GM15510 (cell line): ENCODE measurements around the gene ADRA2B.

ENCODE experiments used
- POLR2A ChIP-seq: IDR thresholded peaks from 3 replicates; pipeline ENCODE4 v1.6.1; 2011; ENCODE audit warnings: borderline replicate concordance; ENCODE audit not compliant: insufficient read length; ENCODE audit errors: extremely low read depth

ADRA2B gene

DNA sequence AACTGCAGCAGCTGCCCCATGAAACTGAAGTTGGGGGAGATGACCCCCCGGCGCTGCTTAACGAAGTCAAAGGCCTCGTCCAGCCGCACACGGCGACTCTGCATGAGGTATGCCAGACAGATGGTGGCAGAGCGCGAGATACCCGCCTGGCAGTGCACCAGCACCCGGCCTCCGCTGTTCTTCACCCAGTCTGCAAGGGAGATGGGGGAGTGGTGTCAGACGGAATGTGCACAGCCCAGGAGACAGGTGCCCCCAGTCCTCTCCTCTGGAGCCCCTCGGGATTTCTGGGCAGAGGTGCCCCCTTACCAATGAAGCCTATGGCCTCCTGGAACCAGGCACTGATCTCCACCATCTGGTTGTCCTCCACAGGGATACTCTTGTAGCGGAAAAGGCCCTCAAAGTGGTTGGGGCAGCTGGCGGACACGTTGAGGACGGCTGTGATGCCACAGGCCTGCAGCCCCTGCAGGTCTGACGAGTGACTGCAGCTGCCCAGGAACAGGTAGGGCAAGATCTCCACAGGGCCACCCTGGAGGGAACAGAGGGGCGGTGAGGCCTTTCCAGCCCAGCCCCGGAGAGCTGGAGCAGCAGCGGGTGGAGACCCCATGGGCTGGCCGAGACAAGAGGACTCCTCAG is 27.6 kb upstream of the ADRA2B start:
- peak; percentile 61 for TF ChIP-seq POLR2A

GRCh38 chr2:96143231-96143847 is 27.0 kb upstream of the ADRA2B start:
- peak; percentile 21 for TF ChIP-seq POLR2A

DNA sequence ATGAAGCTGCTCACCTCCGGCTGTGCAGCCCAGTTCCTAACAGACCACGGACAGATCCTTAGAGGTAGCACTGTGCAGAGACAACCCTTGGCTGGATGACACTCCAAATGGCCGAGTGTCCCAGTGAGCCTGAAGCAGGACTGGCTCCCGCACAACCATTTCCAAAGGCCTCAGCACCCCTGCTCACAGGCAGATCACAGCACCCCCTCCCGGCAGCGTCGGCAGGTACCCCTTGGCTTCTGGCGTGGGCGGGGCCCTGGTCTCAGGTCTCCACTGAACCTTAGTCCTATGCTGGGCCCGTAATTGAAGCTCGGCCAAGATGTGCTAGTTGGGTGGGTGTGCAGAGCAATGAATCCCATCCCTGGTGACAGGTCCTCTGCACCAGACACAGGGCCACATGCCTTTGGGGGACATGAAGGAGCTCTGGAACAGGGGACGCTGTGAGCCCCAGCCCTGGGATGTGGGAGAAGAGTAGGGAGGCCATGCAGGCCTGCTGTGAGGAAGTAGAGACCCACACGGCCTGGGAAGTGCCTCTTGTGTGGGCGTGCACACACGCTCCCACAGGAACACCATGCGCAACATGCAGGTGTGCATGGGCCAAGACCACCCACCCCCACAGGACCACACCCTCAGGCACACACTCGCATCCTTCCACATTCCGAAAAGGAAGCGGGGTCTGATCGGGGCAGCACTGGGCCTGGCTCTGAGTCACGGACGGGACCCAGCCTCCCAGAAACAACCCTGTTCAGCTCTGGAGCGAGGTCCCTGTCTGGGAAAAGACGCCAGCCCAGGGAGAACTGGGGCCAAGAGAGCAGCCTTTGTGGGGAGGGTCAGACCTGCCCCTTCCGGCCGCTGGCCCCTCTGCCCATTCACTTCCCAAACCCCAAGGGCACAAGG is 26.1 kb upstream of the ADRA2B start:
- TF ChIP-seq POLR2A: peak; percentile 79

GRCh38 chr2:96140941-96141623 is 24.7 kb upstream of the ADRA2B start:
- TF ChIP-seq POLR2A: peak; percentile 39

GRCh38 chr2:96139181-96139758 is 22.9 kb upstream of the ADRA2B start:
- TF ChIP-seq POLR2A: no peak

- no peak for TF ChIP-seq POLR2A
Observed at GRCh38 chr2:96138179-96139145, 22.1 kb upstream of the ADRA2B start, which contains the start of gene ASTL. Gene ASTL, minus strand, starts transcription at chr2:96138502. Its CDS starts 66 bp downstream, at chr2:96138436.

- TF ChIP-seq POLR2A: no peak
Observed at GRCh38 chr2:96137321-96138178, 21.2 kb upstream of the ADRA2B start.

DNA sequence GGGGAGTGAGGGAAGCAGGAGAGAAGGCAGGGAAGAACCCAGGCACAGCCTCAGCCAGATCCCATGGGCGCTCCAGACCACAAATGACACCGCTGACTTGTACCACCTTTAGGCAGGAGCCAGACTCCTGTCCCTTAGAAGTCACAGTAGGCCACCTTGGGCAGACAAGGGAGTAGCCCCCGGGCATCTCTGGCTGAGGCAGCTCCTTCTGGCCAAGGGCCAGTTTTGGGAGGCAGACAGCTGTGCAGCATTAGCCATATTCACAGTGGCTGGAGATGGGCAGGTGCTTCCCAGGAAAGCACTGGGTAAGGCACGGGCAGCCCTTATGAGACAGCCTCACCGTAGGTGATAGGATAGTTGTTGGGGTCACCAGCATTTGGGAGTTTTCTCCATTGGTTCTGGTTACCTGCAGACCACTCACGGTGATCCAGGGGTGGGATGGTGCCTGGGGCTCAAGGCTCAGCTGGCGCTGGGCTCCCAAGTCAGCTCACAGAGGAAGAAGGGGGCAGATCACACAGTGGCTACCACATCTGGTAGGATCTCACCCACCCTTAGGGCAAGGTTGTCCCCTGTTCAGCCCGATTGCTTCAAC is 19.9 kb upstream of the ADRA2B start:
- no peak for TF ChIP-seq POLR2A

- TF ChIP-seq POLR2A: no peak
Observed at GRCh38 chr2:96135621-96136020, 19.2 kb upstream of the ADRA2B start.

DNA sequence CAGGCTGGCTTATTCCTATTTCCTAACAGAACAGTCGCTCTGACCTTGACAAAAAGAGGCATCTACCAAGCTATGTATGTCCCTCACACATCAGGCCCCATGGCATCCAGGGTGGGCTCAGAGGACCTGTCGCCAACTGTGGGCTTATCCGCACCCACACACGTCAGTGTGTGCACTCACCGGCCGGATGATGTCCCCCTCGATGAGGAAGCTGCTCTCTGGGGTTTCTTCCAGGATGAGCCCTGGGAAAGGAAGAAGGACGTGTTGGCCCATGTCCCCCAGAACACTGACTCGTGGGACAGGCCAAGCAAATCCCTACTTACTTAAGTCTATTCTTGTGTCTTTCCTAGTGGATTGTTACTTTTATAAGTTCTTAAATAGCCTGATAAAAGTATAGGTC is 18.8 kb upstream of the ADRA2B start:
- TF ChIP-seq POLR2A: no peak

GRCh38 chr2:96134421-96134820 is 18.1 kb upstream of the ADRA2B start:
- no peak for TF ChIP-seq POLR2A
